Femur (tissue), 1 donor: ENCODE measurements around the gene YWHAB.
A peak's percentile ranks its signal among the peaks of the same experiment; 100 is the strongest.
"Not testable (repeated sequence)": the region's sequence is repeated elsewhere in the genome, so short reads cannot be mapped to it uniquely, and the experiment has no call there.

ENCODE experiments used
- DNase-seq: peaks from one replicate; pipeline ENCODE4 v3.0.0-alpha.2; 2017

Gene YWHAB

DNA sequence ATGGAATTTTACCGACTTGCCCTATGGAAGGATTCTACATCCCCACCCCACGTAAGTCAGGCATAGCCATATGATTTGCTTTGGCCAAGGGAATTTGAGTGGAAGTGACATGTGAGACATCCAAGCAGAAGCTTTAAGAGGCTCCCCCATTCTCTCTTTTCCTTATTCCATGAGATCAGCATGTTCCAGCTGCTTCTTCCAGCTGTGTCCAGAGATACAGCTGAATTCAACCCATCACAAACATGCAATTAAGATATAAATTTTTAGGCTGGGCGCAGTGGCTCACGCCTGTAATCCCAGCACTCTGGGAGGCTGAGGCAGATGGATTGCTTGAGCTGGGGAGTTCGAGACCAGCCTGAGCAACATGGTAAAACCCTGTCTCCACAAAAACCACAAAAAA, 16.0 kb upstream of the YWHAB start:
- no peak for DNase-seq

DNA sequence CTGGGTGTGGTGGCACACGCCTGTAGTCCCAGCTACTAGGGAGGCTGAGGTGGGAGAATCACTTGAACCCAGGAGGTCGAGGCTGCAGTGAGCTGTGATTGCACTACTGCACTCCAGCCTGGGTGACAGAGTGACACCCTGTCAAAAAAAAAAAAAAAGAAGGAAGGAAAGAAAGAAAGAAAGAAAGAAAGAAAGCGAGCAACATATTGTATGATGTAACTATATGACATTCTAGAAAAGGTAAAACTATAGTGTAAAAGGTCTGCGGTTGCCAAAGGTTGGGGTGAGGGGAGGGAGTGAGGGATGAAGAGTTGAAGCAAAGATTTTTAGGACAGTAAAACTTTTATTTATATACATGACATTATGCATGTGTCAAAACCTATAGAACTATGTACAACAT, 3.1 kb upstream of the YWHAB start:
- DNase-seq = not testable (repeated sequence)

DNA sequence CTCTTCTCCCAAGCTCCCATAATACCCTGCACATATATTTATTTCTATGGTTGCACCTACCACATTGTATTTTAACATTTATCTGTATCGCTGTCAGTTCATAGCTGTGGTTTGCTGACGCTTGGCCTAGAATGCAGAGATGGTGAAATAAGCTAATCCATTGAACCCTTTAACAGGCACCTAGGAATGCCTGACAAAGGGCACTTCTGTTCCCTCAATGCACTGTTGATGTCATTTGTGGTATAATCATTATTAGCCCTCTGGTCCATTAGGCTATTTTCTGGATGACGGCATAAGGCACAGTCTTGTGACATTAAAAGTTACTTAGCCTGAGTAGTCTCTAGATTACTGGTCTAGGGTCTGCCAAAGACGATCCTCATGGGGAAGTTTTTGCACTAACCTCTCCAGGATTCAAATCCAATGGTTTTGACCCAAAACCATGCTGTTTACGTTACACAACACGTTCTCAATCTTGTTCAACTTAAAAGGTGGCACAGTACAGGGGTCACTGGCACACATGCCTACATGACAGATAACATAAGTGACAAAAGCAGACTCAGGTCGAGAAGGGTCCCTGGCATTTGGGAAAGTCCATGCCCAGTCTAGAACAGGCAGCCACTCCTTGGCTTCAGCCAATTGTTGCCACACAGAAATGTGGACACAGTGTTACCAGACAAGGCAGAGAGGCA, 2.1 kb upstream of the YWHAB start:
- DNase-seq = no peak

DNA sequence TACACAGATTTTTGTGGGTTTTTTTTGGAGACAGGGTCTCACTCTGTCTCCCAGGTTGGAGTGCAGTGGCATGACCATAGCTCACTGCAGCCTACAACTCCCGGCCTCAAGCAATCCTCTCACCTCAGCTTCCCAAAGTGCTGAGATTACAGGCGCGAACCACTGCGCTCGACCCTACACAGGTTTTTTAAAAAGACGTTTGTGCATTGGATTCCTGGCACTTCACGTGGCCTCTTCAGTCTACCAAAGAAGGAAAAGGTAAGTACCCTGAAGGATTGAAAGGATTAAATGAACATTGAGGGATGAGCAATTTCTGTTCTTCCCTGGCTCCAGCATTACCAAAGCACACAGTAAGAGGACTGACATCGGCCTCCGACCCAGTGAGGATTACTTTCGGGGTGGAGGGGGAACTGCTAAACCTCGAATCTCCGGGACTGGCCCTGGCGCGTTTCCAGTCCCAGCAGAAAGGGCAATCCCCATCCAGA, 556 bp upstream of the YWHAB start:
- DNase-seq = no peak

DNA sequence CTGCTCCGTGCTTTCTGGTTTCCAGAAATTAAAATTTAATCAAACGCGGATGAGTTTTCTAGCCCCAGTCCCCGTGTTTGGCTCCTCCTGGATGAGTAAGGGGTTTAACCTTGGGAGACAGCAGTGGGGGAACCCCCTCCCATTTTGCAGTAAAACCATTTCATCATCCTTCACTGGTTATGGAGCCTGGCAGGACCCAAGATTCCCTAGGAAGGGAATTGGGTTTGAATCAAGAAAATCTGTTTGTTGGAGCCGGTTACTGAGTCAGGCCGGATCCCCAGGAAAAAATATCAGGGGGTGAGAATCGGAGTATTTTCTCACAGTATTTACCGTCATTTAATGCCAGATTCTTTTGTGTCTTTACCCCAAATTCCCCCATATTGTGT, 754 bp downstream of the YWHAB start:
- no peak for DNase-seq

DNA sequence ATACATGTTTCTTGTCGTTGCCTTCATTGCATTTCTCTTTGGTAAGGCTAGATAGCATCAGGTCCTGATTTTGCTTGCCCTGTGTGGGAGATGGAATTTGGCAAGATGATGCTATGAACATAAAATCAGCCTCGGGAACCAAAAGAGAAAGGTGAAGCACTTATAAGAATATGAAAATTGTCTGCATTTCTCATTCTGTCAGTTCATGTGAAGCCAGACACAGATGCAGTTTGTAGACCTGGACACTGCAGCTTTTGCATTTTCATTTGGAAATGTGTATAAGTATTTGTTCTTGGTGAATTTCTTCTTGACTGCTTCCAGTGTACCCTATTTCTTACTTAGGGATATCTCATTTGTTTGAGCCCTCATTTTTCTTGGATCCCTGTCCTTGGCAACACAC, 1.3 kb downstream of the YWHAB start:
- DNase-seq = no peak

DNA sequence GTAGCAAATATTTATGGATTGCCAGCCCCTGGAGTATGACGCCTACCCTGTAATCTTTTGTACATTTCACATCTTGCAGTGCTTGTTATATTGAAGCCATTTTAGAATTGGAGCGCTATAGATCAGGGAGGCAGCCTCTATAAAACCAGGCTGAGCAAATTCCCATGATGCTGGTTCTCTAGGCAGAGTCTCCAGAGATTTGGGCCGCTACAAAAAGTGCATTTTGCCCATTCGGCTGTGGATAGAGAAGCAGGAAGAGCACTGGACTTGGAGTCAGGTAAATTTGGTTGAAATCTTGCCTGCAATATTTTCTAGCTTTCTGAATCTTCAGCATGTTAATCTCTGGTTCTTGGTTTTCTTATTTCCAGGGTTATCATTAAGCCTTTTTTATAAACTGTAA, 2.0 kb downstream of the YWHAB start:
- no peak for DNase-seq

DNA sequence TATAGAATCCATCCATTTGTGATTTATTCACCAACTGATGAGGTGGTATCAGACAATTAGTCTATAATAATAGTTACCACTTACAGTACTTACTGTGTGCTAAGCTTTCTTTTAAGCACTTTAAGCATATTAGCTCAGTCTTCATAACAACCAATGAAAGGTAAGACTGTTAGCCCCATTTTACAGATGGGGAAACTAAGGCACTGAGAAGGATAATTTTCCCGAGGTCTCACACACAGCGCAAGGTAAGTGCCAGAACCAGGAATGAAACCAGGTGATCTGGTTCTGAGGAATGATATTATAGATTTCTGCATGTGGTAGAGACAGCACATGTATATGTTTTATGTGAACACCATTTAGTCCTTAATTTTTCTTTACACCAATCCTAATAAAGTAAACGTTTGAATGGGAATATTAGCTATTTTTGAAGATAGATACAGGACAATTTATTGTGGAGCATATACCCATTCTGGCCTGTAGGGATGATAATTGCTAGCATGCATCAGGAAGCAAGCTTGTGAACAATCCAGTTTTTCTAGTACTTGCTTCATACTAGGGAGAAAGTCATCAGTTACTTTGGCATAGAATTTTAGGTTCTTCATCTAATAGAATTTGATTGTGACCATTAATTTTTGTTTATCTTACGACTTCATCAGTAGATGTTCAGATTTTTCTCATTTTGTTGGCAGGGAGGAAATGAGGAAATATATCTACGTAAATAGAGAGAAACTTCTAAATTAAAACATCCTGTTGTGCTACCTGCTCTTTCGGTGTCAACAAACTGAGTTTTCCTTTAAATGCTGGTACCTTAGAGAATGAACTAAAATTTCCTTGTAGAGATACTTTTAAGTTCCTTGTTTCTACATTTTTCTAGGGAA, 3.0 kb downstream of the YWHAB start:
- no peak for DNase-seq

DNA sequence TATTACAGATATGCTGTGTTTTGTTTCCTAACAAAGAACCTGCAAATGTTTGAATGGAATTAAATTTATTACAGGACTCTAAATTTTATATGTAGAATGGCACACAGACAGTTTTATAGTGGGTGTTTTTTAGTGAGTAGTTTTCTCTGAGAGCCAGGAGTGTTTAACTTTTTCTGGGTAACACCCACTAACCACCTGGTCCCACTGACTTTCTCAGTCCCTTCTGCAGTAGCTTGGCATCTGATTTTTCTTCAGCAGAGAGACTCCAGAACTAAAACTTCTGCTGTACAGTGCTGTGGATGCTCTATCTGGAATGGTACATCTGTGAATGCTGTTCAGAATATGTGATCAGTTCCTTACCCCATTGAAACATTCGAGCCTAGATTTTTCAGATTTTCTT, 6.3 kb downstream of the YWHAB start:
- DNase-seq = no peak

DNA sequence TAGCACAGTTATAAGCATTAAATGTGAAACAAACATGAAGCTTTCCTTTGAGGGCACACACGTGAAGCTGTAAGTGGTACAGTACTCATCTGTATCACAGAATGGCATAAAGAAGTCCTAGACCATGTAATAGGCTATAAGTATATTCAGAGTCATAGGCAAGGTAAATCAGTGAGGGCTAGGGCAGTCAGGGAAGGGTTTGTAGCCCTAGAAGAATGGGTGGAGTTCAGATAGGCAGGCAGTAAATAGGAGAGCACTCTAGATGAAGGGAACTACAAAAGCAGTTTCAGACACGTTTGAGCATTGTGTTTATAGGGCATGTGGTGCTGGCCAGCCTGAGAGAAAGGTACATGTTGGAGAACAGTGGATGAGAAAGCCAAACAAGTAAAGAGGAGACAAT, 9.5 kb downstream of the YWHAB start:
- DNase-seq = no peak

DNA sequence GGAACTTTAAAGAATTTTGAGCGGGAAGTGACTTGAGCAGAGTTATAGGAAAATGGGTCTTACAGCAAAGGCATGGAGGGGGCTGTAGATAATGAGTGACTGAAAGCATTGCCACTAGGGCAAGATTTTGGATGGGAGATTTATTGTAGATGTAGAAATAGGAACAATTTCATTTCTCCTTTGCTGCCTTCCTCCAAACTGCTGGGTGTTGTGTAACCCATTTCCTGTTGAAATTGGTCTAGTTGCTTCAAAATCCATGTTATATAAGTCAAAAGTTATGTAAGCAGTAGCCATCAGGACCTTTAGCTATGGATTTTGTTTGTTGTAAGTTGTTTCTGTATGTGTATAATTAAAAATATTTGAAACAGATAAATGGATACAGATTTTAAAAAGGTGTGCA, 11.1 kb downstream of the YWHAB start:
- DNase-seq = no peak

DNA sequence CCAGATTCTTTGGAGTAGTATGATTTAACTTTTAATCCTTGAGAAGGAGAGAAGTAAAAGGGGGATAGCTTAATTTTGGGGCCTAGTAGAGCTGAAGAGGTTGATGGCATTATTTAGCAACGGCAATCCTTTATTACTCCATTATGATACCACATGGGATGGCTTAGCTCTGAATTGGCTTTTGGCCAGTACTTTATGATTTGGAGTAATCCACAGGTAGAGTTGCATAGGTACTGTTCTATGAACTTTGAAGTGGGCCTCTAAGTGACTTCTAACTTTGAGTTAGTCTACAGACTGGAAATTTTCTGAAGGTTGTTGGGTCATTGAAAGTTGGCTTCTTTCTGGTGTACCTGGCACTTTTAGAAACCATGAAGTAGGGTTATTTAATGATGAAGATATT, 11.6 kb downstream of the YWHAB start:
- no peak for DNase-seq

DNA sequence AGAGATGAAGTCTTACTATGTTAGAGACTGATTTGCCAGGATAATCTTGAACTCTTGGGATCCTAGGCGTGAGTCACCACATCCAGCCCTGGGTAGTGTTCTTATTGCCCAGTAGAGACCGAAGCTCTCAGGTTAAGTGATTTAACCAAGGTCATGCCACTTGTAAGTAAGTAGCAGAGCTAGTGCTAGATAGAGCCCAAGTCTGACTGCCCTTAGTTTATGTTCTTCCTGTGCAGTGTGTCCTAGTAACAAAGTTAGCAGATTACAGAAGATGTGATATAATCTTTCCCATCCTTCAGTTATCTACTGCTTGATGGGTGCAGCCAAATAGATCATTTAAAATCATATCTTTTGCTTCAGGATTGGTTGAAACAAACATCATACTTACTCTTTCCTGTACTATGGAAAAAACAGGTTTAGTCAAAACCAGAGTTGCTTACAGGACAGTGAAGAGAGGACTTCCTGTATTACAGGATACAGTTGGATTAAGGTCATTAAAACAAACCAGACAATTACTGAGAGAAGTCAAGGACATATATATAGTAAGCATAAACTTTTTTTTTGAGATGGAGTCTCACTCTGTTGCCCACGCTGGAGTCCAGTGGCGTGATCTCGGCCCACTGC, 14.8 kb downstream of the YWHAB start:
- no peak for DNase-seq

DNA sequence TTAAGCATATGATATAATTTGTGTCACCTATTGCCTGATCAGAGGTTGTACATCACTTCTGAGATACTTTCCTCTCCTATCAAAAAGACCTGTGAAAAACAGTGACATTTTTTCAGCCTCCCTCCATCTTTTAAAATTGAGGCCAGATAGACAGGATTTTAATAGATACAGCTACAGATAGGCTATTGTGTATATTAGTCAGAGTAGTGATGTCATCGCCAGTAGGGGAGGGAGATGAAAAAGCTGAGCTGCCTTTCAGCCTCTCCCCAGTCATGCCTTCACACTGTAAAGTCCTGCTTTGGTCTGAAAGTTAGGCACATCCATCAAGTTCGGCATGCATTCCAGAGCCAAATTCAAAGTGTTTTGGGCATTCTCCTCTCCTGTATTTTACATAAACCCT, 16.5 kb downstream of the YWHAB start:
- DNase-seq = no peak

DNA sequence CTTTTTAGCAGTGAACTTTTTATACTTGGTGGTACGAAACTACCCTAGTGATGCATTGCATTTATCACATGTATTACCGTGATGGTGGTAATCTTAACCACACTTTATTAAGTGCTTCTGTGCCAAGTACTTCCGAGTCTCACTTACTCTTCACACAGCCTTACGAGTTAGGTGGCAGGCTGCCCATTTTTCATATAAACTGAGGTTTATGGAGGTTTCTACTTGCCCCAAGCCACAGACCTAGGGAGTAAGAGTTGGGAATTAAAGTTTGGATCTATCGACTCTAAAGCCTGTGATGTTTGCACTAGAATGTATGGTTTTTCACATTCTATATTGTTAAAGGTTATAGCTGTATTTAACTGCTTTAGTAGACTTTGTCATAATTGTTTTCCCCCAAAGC, 18.9 kb downstream of the YWHAB start:
- no peak for DNase-seq

DNA sequence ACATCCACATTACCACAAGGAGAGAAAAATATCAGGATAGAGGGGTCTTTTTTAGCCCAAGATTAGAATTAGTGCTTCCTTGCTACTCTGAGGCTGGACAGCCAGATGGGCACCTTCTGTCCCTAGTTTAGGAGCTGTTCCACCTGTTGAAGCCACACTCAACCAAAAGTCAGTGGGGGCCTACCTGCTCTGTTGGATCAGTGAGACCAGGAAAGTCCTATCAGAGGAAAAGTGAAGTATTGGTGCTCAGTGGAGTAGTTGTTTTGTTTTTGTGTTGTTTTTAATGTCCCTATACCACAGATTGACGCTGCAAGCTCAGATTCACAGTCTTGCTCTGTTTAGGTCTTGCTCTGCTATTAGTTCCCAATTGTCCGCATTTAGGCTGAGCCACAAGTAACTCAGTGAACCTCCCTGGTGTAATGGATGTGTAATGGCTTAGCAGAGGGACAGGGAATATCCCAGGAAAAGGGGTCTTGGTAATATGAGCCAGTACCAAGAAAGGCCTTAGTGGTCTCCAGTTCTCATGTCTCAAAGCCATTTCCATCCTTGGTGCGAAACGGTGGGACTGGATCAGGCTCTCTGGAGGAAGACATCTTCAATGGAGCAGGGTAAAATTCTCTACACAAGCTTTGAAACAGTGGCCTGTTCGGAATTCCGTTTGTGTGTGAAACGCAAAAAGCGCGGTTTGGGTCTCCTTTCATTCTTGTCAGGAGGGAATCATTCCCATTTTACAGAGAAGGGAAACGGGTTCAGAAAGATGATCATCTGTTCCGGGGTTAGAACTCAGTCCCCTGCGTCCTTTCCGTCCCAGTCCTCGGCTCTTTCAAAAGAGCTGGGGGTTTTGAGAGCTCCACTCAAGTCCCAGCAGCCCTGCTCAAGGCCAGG, 23.7 kb downstream of the YWHAB start:
- DNase-seq = no peak

DNA sequence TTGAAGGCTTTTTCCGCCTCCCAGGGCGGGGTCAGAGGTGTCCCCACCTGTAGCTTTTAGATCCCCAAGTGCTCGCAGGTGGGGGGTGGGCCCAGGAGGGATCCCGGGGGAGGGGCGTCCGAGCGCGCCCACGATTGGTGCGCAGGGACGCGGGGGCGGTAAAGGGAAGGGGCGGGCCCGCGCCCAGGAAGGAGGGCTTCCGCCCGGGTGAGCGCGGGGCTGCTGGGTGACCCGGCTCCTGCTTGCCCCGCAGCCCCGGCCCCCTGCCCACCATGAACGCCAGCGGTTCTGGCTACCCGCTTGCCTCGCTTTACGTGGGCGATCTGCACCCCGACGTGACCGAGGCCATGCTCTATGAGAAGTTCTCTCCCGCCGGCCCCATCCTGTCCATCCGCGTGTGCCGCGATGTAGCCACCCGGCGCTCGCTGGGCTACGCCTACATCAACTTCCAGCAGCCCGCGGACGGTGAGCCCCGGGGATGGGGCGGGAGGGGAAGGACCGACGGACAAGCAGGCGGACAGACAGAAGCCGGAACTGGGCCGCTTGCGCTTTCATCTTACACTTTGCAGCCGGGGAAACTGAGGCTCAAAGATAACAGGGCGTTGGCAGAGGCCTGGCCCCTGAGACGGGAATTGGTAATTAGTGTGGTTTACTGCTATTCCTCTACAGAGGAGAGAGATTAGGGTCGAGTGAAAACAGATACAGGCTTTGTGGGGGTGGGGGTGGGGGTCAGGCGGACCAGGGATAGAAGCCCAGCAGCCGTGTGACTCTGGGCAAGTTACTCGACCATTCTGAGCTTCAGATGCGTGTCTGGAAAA, 24.6 kb downstream of the YWHAB start, which contains the start of gene PABPC1L:
TSS of gene PABPC1L (plus strand) at position 189 of the 818 bp plus-strand sequence. CDS start at position 273, 84 bp downstream.
- peak; percentile 61 for DNase-seq

DNA sequence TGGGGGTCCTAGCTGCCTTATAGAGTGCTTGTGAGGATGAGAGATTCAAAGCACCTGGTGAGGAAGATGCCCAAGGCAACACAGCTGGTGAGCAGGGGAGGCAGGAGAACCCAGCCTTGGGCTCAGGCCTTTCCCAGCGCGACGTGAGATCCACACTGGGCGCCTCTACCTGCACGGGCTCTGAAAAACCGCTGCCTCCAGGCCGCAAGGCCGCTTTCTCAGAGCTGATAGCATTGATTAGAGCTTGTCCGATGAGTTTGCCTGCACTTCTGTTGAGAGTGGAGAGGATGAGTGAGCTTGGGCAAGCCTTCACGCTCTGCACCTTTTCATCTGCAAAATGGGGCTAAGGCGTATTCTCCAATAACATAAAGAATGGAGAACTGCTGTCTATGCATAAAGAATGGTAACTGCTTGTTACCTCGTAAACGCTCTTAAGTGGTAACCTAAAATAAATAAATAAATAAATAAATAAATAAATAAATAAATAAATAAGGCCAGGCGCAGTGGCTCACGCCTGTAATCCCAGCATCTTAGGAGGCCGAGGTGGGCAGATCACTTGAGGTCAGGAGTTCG, 25.3 kb downstream of the YWHAB start:
- DNase-seq = no peak

DNA sequence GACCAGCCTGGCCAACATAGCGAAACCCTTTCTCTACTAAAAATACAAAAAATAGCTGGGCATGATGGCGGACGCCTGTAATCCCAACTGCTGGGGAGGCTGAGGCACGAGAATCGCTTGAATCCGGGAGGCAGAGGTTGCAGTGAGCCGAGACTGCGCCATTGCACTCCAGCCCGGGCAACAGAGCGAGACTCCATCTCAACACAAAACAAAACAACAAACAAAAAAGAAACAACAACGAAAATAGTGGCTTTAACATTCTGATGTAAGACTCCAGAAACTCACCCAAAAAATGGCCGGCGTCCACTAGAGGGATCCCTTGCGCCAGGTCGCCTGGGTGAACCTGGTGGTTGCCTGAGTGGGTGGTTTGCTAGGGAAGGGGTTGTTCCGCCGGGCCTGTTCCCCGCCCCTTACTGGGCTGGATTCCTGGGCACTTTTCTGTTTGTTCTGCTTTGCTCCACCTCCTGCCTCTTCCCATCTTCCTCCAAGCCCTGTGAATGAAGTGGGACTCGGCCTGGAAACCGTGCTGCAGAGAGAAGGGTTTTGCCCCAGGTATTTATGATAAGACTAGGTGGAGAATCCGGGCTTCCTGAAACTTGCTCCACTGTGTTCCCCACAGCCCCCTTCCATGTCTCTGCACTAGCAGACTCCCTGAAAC, 25.9 kb downstream of the YWHAB start:
- DNase-seq = peak; percentile 44

DNA sequence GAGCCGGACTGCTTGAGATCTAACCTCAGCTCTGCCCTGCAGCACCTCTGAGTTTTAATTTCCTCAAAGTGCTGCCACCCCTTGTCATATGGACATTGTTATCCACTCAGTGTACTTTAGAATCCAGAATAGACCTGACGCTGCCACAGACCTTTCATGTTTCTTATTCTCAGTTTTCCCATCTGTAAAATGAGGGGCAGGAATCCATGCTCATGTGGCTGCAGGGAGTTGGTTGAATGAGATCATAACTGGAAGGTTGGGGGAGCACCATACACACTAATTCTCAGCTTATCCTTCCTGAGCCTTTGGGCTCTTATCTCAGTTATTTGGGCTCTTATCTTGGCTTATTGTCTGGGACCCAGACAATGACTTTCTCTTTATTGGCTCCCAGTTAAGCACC, 26.7 kb downstream of the YWHAB start:
- DNase-seq = no peak

DNA sequence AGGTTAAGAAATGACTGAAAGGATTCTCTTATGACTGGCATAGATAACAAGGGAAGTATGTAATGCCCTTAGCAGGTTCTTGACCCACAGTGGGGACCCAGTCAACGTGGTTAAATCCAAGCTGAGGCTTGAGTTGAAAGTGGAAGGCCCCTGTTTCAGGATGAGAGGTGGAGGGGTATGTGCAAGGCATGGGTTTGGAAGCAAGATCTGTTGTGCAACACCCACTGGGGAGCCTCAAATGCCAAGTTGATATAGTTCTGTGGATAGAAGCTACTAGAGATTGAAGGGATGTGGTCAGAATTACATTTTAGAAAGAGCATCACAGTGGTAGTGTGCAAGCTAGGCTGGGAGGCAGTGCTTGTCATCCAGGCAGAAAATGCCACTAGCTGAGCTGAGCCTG, 29.4 kb downstream of the YWHAB start:
- no peak for DNase-seq
